GM12892 (cell line): ENCODE measurements around the gene NAA40.

ENCODE experiments used
- POLR2A ChIP-seq: IDR thresholded peaks from 2 replicates; pipeline ENCODE4 v1.6.1; 2011; ENCODE audit warnings: low read depth, low read length, control low read depth
- POLR2AphosphoS5 ChIP-seq: IDR thresholded peaks from 2 replicates; pipeline ENCODE4 v1.6.1; 2011; ENCODE audit warnings: low read depth, low read length, control low read depth

GRCh38 chr11:63941901-63942300 lies 3.1 kb downstream of the NAA40 start:
- TF ChIP-seq POLR2AphosphoS5 (no peak), POLR2A (no peak)
